Panc1 (cell line): ENCODE results near the gene COL6A2. TPM values are rescaled to one million over a fixed set of nuclear protein-coding genes. Genes with fewer than 3 reads are reported as not detected.

Source experiments
- ATAC-seq: fragments of 200-7000 bp; cut with Tn5 transposase; 2 replicates; pipeline ENCODE4 v1.9.1; 2020; ENCODE audit warnings: mild to moderate bottlenecking, moderate library complexity
- BruUV-seq: library from RNA; stranded (reverse); fragments of 400-500 nt; replicated peaks from 2 replicates; lab custom pipeline; 2021; lab: Mats Ljungman, UMichigan
- CTCF ChIA-PET: fragments of 300-600 bp; sonication (Branson Sonifier 250); formaldehyde crosslinking; loops from one replicate; lab custom pipeline; 2022; ENCODE audit warnings: antibody characterized with exemption; lab: Charles Lee
- POLR2A ChIA-PET: fragments of 300-600 bp; sonication (Branson Sonifier 250); formaldehyde crosslinking; loops from one replicate; lab custom pipeline; 2022; ENCODE audit warnings: antibody characterized with exemption; lab: Charles Lee
- DNase-seq: peaks from one replicate; pipeline ENCODE4 v3.0.0-alpha.2; 2010; ENCODE audit warnings: low read depth, low spot score
- H3K27ac ChIP-seq: 2 replicates; pipeline ENCODE4 v1.5.1; 2011; ENCODE audit warnings: mild to moderate bottlenecking, low read length, inconsistent platforms
- H3K27me3 ChIP-seq: fragments of 200-500 bp; sonication (Bioruptor generic); 2 replicates; pipeline ENCODE4 v1.6.0; 2014; ENCODE audit warnings: low read length, inconsistent platforms; ENCODE audit not compliant: control insufficient read depth, insufficient read depth
- H3K36me3 ChIP-seq: fragments of 200-500 bp; sonication (Bioruptor generic); 2 replicates; pipeline ENCODE4 v1.5.1; 2014; ENCODE audit warnings: inconsistent platforms, mild to moderate bottlenecking, low read length, moderate library complexity; ENCODE audit not compliant: control insufficient read depth, insufficient read depth
- H3K4me1 ChIP-seq: 2 replicates; pipeline ENCODE4 v1.5.1; 2011; ENCODE audit warnings: inconsistent platforms, mild to moderate bottlenecking, low read length, moderate library complexity; ENCODE audit not compliant: control insufficient read depth, insufficient read depth
- H3K4me3 ChIP-seq, 2 experiments: 2 replicates each; pipeline ENCODE4 v1.5.1; 2011 to 2012; ENCODE audit warnings: low read depth in 2 of 2, low read length in 2 of 2, mild to moderate bottlenecking in 2 of 2, inconsistent platforms in 1 of 2, moderate library complexity in 1 of 2
- H3K9me3 ChIP-seq: fragments of 200-500 bp; sonication (Bioruptor generic); 2 replicates; pipeline ENCODE4 v1.5.1; 2014; ENCODE audit warnings: low read depth, mild to moderate bottlenecking, inconsistent platforms, low read length, moderate library complexity; ENCODE audit not compliant: control insufficient read depth, insufficient read depth
- CTCF ChIP-seq: fragments of 450-650 bp; IDR thresholded peaks from 2 replicates; pipeline ENCODE4 v1.5.1; 2017; ENCODE audit warnings: mild to moderate bottlenecking
- POLR2AphosphoS5 ChIP-seq: IDR thresholded peaks from 2 replicates; pipeline ENCODE4 v1.6.1; 2012; ENCODE audit warnings: mild to moderate bottlenecking, low read depth, low read length, moderate library complexity
- REST ChIP-seq, 2 experiments: IDR thresholded peaks; 2 replicates each; pipeline ENCODE4 v1.6.1; 2011 to 2012; ENCODE audit warnings: low read depth in 2 of 2, control low read depth in 1 of 2, low read length in 1 of 2, mild to moderate bottlenecking in 1 of 2, moderate library complexity in 1 of 2; ENCODE audit not compliant: insufficient read depth in 1 of 2
- SIN3A ChIP-seq: IDR thresholded peaks from 2 replicates; pipeline ENCODE4 v1.6.1; 2012; ENCODE audit warnings: low read depth, mild to moderate bottlenecking, low read length, moderate library complexity, borderline replicate concordance; ENCODE audit not compliant: insufficient read depth
- TCF7L2 ChIP-seq: IDR thresholded peaks from 2 replicates; pipeline ENCODE4 v1.6.1; 2011; ENCODE audit warnings: mild to moderate bottlenecking, low read depth, low read length, inconsistent platforms
- in situ Hi-C: cut with HindIII; loops from 2 replicates; pipeline ENCODE4 v1.10.0; 2016; ENCODE audit warnings: low sequenced_read_pairs, low pct_unique_long_range_greater_than_20kb
- intact Hi-C: fragments of 100-400 bp; cut with micrococcal nuclease; formaldehyde crosslinking; loops from one replicate; pipeline ENCODE4 v1.10.0; 2022; ENCODE audit not compliant: unreplicated experiment
- total RNA-seq: library from RNA; stranded (reverse); gene quantifications from one replicate; pipeline ENCODE4 v1.2.1, GENCODE V29; 2021; ENCODE audit not compliant: unreplicated experiment

The COL6A2 gene
- total RNA-seq, 1 experiment from 2014 or later: 29.9 TPM

GRCh38 chr21:46121286-46122221 is 23.6 kb downstream of the COL6A2 start:
- no TSS peak for BruUV-seq
- Histone ChIP-seq H3K27ac (no peak overlapping the region), H3K27me3 (no peaks in the 10 kb centered on the region), H3K4me1 (no peaks in the 10 kb centered on the region), H3K36me3 (no peaks in the 10 kb centered on the region), H3K4me3 (no peak overlapping the region), H3K9me3 (no peaks in the 10 kb centered on the region)
- in situ Hi-C loops (no loop called here), intact Hi-C loops (no loop called here)
- ChIA-PET CTCF (no interaction called here), POLR2A (no interaction called here)
- TF ChIP-seq TCF7L2 (no peak), REST (IDR thresholded peaks at IDR 0.05; ENCODE audit: insufficient read depth in 1 of 2, low read depth in 2 of 2, low read length in 1 of 2) (no peak), CTCF (no peak), POLR2AphosphoS5 (no peak), SIN3A (no peak)
- DNase-seq: no peak
- no peak for ATAC-seq

- POLR2A ChIA-PET: no interaction called here
Observed at GRCh38 chr21:46122237-46122671, 24.3 kb downstream of the COL6A2 start.

More at GRCh38 chr21:46122237-46122671, 24.3 kb downstream of the COL6A2 start:
- DNase-seq (no peak), ATAC-seq (peak; percentile 59; the same call in 1 of the 2 replicates)
- Histone ChIP-seq H3K27ac (no peak overlapping the region), H3K36me3 (no peaks in the 10 kb centered on the region), H3K4me3 (no peak overlapping the region), H3K27me3 (no peaks in the 10 kb centered on the region), H3K9me3 (no peaks in the 10 kb centered on the region), H3K4me1 (no peaks in the 10 kb centered on the region)
- TF ChIP-seq POLR2AphosphoS5: no peak
- no peak for TF ChIP-seq SIN3A
- no peak for TF ChIP-seq CTCF
- TF ChIP-seq REST (IDR thresholded peaks at IDR 0.05; ENCODE audit: insufficient read depth in 1 of 2, low read depth in 2 of 2, low read length in 1 of 2): no peak
- no peak for TF ChIP-seq TCF7L2
- BruUV-seq: no TSS peak
- in situ Hi-C loops (no loop called here), intact Hi-C loops (no loop called here)
- CTCF ChIA-PET: no interaction called here
